Activated CD8-positive, alpha-beta memory T cell treated with anti-CD3 and anti-CD28 coated beads for 4 hours (primary cell): Measurements from ENCODE around the gene HLCS.

Experiments
- DNase-seq, 2 donors: peaks; one replicate each; pipeline ENCODE4 v3.0.0-alpha.2; 2020; ENCODE audit warnings: low read depth in 2 of 2

HLCS gene

DNA sequence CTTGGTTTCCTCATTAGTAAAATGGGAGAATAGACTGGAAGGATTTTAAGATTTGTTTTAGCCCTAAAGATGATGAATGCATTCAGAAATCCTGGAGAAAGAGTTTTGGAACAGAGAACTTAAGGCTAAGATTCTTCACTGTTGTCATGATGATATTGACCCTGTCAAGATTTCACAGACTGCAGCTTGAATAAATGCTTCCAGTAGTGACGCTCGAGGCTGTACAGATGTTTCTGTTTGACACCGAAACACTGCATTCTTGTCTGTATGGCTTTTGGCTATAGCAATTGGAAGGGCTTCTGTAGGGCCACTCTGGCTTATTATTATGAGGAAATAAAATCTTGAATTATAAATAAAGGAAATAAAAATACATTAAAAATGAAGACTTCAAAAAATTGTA lies 241.8 kb downstream of the HLCS start:
- no peak for DNase-seq

DNA sequence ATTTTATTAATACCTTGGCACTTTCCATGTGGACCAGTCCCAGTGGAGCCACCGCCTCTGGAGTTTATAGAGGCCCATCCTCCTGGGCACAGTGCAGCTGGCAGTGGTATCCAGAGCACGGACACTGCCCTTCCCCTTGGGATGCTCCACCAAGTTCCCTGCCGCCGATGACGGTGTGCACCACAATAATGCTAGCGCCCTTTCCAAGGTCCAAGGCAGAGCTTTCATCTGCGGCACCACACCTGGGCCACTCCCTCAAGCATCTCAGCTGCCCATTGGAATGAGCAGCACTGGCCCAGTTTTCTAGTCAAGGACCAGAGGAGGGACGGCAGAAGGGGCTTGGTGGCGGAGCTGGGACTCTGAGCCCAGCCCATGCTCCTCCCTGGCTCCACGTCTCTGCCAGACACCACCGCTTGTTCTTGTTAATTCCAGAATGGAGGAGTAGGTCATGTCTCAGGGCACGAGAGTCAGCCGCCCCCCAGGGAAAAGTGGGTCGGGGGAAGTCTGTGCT lies 243.0 kb downstream of the HLCS start:
- DNase-seq, result no peak

DNA sequence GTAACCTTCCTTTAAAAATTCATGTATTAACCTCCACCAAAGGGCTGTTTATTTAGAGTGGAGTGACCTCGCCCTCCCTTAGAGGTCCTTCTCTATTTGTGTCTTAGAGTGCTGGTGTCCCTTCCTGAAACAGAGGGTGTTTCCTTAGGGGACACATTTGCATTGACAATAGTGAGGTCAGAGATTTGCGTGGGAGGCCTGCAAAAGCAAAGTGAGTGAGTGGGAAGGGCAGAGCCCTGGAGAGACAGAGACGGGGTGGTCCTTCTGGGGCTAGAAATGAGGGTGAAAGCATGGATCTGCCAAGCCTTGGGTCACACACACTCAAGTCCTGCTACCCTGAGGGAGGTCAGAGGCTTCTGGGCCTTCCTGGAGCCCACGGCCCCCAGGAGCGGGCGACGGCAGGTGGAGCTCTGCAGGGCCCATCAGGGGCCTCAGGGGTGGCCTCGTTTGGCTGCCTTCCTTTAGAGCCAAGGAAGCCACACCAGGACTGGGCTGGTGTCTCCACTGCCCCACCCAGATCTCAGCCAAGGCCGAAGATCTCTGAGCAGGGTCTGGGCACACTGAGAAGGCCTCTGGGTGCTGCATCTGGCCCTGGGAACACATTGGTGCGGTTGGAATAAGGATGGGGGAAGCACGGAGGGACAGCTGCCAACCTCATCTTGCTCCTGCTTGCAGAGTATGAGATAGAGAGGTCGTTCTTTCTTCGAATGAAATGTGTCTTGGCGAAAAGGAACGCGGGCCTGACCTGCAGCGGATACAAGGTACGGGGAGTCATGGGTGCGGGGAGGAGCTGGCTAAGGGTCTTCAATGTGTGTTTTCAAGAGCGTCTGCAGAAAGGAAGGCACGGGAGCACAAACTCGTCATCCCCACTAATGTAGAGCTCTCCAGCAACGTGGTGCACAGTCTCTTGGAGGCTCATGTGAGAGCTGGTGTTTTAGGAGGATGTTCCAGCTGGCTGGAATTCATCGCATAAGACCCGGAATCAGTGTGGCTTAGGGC lies 243.8 kb downstream of the HLCS start:
- no peak for DNase-seq

DNA sequence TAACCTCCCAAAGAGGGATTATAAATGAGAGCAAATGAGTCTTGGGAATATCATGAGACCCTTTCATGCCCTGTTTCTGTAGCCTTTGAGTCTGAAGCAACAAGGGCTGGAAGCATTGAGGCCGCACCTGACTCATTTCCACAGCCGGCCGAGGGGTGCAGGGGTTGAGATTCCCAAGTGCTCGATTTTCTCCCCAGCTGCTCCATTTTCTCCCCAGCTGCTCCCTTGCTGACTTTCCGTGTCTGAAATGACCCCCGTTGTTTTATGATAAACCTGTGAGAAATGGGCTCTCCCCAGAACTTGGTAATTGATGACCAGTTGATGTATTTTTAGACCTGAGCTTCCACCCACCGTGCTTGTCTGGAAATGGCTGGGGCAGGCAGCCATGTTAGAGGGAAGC lies 244.7 kb downstream of the HLCS start:
- no peak for DNase-seq

DNA sequence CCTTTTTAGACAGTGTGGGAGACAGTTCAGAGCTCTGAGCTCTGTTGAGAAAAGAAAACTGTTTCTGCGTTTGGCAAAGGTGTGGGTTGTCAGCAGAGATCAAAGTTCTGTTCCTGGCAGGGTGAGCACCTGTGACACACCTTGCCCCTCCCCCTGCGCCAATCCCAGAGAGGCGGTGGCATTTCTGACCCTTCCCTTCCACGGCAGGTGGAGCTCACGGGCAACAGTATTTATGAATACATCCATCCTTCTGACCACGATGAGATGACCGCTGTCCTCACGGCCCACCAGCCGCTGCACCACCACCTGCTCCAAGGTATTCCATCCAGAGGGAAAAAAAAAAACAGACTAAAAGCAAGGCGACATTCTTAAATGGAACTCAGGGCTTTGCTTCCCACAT lies 246.9 kb downstream of the HLCS start:
- no peak for DNase-seq

DNA sequence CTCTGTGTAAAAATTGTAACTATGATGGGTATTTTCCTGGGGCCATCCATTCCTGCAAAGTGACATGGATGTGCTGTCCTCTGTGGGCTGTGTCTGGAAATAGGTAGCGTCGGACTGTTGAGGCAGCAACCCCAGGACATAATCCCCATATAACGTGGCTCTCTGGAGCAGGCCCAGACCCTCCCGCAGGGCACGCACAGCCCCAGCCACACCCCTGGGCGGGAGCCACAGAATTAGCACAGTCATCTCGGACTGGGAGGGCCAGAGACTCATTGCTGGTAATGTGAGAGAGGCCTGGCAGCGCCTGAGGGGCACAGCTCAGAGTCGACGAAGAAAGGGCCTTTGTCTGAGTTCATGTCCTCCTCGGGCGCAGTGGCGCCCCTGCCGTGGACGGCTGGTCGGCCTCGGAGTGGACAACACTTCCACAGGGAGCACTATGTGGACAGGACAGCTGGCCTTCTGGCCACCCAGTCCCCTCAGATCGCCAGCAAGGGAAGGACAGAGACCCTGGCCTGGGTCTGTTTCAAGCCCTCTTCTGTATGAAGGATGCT lies 247.4 kb downstream of the HLCS start:
- DNase-seq, result no peak

DNA sequence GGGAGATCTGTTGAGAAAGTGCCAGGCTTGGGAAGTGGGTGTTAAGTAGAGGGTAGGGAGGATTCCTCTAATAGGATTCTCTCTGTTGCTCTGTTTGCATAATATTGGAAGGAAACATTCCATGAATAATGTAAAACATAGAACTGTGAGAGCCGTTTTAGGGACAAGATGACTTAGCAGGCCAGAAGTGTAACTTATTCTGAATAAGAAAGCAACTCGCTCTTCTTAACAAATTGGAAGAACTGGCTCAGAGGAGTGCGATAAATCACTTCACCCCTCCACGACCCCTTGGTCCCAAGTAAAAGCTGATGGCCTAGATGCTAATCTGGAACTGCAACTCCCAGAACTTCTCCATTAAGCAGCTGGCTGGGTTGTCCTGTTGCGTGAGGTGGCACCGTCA lies 248.5 kb downstream of the HLCS start:
- no peak for DNase-seq

DNA sequence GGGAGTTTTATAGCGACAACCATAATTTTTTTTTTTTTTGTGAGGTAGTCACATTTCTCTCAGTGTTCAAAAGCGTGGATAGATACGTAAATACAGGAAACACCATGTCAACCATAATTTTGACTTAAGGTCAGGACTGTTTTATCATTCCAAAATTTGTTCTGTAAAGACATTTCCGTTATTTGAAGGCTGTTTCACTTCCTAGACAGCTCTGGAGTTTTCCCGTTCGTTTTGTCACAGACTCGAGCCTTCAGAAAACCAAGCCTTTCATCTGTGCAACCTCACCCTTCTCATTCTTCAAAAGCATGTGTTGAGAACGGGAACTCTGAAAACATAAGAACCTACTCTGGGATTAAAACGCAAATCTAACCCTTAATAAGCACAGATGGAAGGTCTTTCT lies 249.6 kb downstream of the HLCS start:
- DNase-seq, result no peak

DNA sequence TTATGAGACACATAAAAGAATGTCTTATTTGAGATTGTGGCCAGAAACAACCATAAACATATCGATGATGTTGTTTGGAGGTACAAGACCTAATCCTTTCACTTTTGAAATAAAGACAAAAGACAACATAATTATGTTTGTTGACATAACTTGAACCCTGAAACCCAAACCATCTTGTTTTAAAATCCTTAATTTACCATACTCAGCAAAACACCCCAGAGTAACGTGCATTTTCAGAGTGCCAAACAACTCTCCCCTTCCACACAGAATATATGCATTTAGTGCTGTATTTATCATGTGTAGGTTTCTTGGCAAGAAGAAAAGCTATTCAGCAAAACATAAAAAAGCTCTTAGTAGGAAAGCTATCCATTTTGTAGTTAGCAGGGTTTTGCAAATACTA lies 250.1 kb downstream of the HLCS start:
- DNase-seq, result no peak

DNA sequence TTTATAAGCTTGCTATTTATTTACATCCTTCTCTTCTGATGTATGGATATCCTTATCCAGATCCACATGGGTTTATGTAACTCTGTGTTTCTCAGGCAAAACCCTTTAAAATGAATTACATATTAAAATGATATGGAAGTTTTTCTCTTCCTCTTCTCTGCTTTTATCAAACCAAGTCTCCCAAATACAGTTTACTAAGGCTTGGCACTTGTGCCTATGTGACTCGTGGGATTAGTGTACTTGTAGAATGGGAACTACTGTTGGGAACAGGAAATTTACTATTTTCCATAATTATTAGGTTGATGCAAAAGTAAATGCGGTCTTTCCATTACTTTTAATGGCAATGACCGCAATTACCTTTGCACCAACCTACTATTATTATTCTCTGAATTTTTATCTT lies 252.7 kb downstream of the HLCS start:
- no peak for DNase-seq

DNA sequence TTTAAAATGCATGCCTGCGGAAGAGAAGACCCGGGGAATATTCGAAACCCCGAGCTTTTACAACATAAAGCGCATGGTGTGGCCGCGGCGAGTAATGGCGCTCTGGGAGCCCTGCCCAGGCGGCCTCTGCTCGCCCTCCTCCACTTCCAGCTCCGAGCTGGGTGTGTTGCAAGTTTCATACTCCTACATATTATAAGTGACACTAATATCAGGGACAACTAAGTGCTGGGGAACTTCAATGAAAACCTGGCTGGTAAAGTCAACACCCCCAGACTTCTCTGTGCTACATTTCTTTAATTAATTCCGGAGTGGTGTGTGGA lies 255.8 kb downstream of the HLCS start:
- no peak for DNase-seq

DNA sequence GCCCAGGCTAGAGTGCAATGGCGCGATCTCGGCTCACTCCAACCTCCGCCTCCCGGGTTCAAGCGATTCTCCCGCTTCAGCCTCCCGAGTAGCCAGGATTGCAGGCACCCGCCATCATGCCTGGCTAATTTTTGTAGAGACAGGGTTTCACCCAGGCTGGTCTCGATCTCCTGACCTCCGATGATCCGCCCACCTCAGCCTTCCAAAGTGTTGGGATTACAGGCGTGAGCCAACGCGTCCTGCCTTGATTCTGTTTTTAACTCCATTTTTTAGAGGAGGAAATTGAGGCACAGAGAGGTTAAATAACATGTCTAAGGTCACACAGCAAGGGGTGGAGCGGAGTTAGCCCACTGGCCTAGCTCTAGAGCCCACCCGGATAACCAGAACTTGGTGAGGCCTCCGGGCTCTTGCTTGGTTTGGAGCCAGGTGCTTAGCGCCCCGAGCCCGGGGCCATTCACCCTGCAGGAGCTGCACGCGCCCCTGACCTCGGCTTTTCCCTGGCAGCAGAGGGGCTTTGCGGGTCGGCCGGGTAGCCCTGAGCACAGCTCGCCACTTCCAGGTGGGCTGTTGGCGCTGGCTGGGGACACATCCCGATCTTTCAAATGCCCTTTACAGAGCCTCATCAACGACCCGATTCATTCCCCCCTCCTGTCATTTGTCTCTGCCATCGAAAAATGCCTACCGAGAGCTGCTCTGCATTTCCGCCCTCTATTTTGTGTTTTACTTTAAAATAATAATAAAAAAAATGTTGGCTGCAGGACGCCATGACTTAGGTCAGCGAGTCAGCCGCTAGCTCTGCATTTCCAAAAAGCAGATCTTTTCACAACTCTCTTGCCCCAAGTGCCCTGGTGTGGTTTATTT lies 256.4 kb downstream of the HLCS start:
- no peak for DNase-seq

DNA sequence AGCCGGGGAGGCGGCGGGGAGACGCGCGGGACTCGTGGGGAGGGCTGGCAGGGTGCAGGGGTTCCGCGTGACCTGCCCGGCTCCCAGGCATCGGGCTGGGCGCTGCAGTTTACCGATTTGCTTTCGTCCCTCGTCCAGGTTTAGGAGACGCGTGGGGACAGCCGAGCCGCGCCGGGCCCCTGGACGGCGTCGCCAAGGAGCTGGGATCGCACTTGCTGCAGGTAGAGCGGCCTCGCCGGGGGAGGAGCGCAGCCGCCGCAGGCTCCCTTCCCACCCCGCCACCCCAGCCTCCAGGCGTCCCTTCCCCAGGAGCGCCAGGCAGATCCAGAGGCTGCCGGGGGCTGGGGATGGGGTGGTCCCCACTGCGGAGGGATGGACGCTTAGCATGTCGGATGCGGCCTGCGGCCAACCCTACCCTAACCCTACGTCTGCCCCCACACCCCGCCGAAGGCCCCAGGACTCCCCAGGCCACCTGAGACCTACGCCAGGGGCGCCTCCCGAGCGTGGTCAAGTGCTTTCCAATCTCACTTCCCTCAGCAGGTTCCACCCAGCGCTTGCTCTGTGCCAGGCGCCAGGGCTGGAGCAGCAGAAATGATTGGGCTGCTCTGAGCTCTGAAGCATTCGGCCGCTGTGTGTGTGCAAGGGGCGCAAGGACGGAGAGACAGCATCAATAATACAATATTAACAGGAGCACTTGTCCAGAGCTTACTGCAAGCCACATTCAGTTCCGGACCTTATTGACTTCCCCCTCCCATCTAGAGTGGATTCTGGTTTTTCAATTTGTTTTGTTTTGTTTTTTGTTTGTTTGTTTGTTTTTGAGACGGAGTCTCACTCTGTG lies 257.2 kb downstream of the HLCS start:
- DNase-seq, result no peak

DNA sequence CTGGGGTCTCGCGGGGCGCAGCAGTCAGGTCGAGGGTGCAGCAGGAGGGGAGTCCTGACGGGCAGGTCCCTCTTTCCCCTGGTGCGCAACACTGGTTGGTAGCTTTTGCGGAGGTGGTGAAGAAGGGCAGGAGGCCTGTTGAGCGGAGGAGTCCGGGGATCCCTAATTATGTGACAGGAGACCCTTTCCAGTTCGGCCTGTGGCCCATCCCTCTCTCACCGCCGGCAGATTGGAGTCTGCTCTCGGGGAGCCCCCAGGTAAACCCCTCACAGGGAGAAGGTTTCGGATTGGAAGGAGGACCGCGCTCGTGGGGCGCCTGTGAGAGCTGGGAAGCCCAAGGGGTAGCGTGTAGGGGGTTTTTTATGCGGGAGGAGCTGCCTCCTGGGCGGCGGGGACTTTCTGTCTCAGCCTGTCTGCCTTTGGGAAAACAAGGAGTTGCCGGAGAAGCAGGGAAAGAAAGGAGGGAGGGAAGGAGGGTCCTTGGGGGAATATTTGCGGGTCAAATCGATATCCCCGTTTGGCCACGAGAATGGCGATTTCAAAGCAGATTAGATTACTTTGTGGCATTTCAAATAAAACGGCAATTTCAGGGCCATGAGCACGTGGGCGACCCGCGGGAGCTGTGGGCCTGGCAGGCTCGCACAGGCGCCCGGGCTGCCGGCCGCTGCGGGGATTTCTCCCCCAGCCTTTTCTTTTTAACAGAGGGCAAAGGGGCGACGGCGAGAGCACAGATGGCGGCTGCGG lies 258.0 kb downstream of the HLCS start:
- DNase-seq, result no peak

DNA sequence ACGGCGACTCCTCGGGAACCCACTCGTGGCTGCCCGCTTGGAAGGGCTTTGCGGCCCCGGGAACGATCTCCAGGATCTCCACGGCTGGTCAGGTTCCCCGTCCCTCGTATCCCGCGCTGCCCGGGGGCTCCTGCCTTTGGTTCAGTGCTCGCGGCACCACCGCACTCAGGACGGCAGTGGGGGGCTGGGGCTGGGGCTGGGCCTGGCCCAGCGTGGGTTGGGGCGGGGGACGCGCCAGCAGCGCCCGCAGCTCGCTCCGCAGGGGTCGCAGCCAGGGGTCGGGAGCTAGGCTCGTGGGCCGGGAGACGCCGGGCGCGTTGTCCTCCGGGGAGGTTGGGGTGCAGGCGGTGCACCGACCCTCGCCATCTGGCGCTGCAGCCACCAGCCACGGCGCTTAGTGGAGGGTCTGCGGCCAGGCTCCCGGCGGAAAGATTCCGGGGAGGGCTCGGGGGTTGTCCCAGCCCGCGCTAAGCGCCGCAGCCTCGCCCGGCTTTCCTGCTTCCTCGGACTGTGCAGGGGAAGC lies 258.6 kb downstream of the HLCS start:
- DNase-seq, result no peak

DNA sequence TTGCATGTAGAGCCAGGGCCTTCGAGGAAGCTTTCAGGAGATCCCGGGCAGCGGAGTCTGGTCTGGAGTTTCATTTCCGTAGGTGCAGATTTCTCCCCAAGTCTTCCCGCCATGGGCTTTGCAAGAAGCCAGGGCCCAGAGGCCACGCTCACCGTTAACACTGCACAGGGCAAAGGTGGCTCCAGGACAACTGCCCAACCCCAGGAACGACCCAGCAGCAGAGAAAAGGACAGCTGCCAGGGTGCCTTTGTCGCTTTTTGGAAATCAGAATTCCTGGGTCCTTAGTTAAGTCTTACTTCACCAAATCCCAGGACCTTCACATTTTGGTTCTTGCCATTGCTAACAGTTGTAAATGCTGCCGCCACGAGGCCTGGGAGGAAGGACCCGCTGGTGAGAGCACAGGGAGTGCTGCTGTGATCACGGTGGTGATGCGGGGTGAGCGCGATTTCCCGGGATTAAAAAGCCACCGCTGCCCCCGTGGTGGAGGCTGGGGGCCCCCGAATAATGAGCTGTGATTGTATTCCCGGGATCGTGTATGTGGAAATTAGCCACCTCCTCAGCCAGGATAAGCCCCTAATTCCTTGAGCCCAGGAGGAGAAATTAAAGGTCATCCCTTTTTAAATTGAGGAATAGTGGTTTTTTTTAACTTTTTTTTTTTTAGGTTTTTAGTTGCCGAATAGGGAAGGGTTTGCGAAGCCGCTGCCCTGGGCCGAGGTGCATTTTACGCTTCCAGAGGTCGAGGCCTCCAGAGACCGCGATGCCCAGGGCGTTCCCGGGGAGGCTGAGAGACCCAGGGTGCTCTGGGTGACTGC lies 259.3 kb downstream of the HLCS start:
- no peak for DNase-seq

DNA sequence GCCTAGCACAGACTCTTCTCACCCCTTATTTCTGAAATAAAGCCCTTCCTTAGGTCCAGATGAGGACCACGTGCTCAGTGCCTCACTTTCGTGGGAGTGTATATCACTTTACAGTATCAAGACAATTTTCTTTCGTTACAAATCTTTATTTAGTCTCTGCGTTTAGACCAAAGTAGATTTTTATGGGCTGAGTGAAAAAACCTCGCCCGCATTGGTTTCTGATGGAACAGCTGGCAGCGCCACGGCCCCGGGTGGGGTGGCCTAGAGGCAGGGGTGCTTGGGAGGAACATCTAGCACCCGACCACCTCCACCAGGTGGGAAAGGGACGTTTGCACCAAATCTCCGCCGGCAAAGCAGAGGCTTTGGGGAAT lies 260.0 kb downstream of the HLCS start:
- no peak for DNase-seq

DNA sequence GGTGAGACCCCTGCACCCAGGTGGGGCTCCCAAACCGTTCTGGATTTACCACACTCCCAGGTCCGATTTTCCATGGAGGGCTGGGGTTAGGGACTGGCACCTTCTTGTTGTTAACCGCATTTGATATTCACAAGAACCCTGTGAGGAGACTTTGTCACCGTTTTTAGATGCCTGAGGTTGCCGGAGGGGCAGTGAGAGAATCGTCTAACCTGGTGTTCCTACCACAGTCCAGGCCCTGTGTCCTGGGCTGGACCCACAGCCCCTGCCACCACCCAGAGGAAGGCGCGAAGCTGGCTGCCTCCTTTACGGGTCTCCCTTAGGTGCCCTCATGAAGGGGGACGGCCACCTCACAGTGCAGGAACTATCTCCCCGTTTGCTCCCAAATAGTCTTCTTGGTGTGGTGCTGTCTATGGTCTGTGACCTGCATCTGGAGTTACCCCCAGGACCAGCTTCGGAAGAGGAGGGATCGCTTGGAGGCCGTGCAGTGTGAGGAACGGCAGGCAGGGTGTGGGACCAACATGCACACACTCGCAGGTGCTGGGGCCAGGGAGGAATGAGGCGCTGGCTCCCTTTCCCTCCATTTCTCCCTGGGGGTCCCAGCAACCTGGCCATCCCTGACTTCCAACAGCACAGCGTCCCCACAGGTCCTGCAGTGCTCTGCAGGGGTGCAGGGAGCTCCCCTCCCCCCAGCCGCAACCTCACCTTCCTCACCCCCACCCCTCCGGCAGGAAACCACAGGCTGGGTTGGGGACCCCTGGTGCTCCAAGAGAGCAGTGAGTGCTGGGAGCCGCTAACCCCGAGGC lies 260.6 kb downstream of the HLCS start:
- no peak for DNase-seq
